Motor neuron (in vitro differentiated cells): Measurements from ENCODE around the gene EPO. TPM values are rescaled to one million over a fixed set of nuclear protein-coding genes. Genes with fewer than 3 reads are reported as not detected.
A peak's percentile ranks its signal among the peaks of the same experiment; 100 is the strongest.
"Not testable (repeated sequence)": the region's sequence is repeated elsewhere in the genome, so short reads cannot be mapped to it uniquely, and the experiment has no call there.

ENCODE experiments used
- ATAC-seq, 8 experiments: fragments of 200-7000 bp; cut with Tn5 transposase; replicated peaks in 6 of 8; 2 replicates each; pipeline ENCODE4 v1.8.0; 2021; ENCODE audit warnings: mild to moderate bottlenecking in 8 of 8, moderate library complexity in 8 of 8
- H3K27ac ChIP-seq, 2 donors: fragments of 250-450 bp; sonication (Bioruptor Pico); 2 replicates each; pipeline ENCODE4 v1.9.0; 2021; ENCODE audit warnings: antibody characterized with exemption in 2 of 2, mild to moderate bottlenecking in 2 of 2, moderate library complexity in 1 of 2
- H3K4me1 ChIP-seq, 2 donors: fragments of 250-450 bp; sonication (Bioruptor Pico); replicated peaks in 1 of 2; 2 replicates each; pipeline ENCODE4 v1.6.1; 2021; ENCODE audit warnings: antibody characterized with exemption in 2 of 2, mild to moderate bottlenecking in 2 of 2, moderate library complexity in 1 of 2
- H3K4me3 ChIP-seq, 5 donors: fragments of 250-450 bp; sonication (Bioruptor Pico); 2 replicates each; pipeline ENCODE4 v1.9.0; 2021; ENCODE audit warnings: antibody characterized with exemption in 5 of 5, mild to moderate bottlenecking in 5 of 5, moderate library complexity in 4 of 5
- WGBS, 10 experiments: fragments of 450-650 bp; shearing (Covaris generic); methylation state at CpG; one replicate each; pipeline ENCODE4 v1.0.0; 2022; 5-methylcytosine and 5-hydroxymethylcytosine counted together
- in situ Hi-C, 9 experiments: fragments of 400-800 bp; cut with MboI; loops; one replicate each; pipeline ENCODE4 v1.15.0; 2021; ENCODE audit warnings: low sequenced_read_pairs in 9 of 9, low pct_unique_long_range_greater_than_20kb in 2 of 9; ENCODE audit not compliant: unreplicated experiment in 9 of 9
- total RNA-seq, 8 experiments: library from RNA; unstranded; fragments of 300-600 nt; gene quantifications; 2 replicates each; pipeline versions ENCODE4 v1.2.3 to v1.2.4, GENCODE V29; 2022

The EPO gene
- total RNA-seq, 8 experiments from 2014 or later, result 0.11 TPM; not detected in 7

GRCh38 chr7:100720671-100721504 lies 620 bp downstream of the EPO start:
- H3K27ac ChIP-seq, result no peak overlapping the region
- peak; percentile 9 to 67 (median 60) for ATAC-seq
- in situ Hi-C loops, result loop anchor here in 5 of 9 experiments (25.0 kb wide), 2 partner anchors 116 to 141 kb away; partner anchors contain the start of genes SLC12A9 (in 4 of the 5), TRIP6 (in 4 of the 5) and EPHB4 (in 1 of the 5)
- H3K4me3 ChIP-seq, result peak overlapping the region in 1 of 5 donors; percentile 19
- H3K4me1 ChIP-seq, result peaks cover 0 to 5% of the 10 kb centered on the region in 2 donors
- WGBS, 10 experiments, result 0 to 63% (median 10%) methylated on average over 1 to 7 of the region's 56 CpGs; no CpG with 5 or more reads in 6 of the 10 experiments

GRCh38 chr7:100721505-100721812 lies 1.2 kb downstream of the EPO start:
- 60 to 100% (median 80%) methylated on average over 1 to 7 of the region's 8 CpGs; no CpG with 5 or more reads in 6 of the 10 experiments for WGBS, 10 experiments
- Histone ChIP-seq H3K27ac (no peak overlapping the region), H3K4me1 (peaks cover 0 to 5% of the 10 kb centered on the region in 2 donors), H3K4me3 (no peak overlapping the region)
- in situ Hi-C loops, result loop anchor here in 5 of 9 experiments (25.0 kb wide), 2 partner anchors 116 to 141 kb away; partner anchors contain the start of genes SLC12A9 (in 4 of the 5), TRIP6 (in 4 of the 5) and EPHB4 (in 1 of the 5)
- no peak for ATAC-seq

GRCh38 chr7:100722480-100723212 lies 2.4 kb downstream of the EPO start:
- no peak overlapping the region for H3K4me3 ChIP-seq
- in situ Hi-C loops, result loop anchor here in 5 of 9 experiments (25.0 kb wide), 2 partner anchors 115 to 140 kb away; partner anchors contain the start of genes SLC12A9 (in 4 of the 5), TRIP6 (in 4 of the 5) and EPHB4 (in 1 of the 5)
- peaks cover 0 to 5% of the 10 kb centered on the region in 2 donors for H3K4me1 ChIP-seq
- ATAC-seq, result no peak
- H3K27ac ChIP-seq, result no peak overlapping the region
- WGBS, 10 experiments, result 40 to 90% (median 83%) methylated on average over 1 to 4 of the region's 17 CpGs; no CpG with 5 or more reads in 5 of the 10 experiments

DNA sequence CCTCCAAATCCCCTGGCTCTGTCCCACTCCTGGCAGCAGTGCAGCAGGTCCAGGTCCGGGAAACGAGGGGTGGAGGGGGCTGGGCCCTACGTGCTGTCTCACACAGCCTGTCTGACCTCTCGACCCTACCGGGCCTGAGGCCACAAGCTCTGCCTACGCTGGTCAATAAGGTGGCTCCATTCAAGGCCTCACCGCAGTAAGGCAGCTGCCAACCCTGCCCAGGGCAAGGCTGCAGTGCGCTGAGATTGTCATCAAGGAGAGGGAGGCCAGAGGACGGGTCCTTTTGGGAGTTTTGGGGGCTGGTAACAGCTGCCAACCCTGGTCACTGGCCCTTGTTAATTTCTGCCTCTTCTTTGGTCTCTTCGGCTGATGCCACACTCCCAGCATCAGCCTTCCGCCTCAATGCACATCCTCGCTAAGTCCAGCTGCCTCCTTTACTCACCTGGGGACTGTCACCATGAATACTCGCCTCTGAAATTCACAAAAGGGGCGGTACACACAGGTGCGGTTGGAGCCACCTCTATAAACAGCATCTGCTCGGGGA lies 3.5 kb downstream of the EPO start:
- ATAC-seq, result no peak
- Histone ChIP-seq H3K4me1 (peaks cover 0 to 5% of the 10 kb centered on the region in 2 donors), H3K4me3 (no peak overlapping the region), H3K27ac (no peak overlapping the region)
- in situ Hi-C loops, result loop anchor here in 5 of 9 experiments (25.0 kb wide), 2 partner anchors 113 to 138 kb away; partner anchors contain the start of genes SLC12A9 (in 4 of the 5), TRIP6 (in 4 of the 5) and EPHB4 (in 1 of the 5)
- WGBS, 10 experiments, result 42 to 80% (median 58%) methylated on average over 1 to 7 of the region's 16 CpGs; no CpG with 5 or more reads in 4 of the 10 experiments

GRCh38 chr7:100724364-100724763 lies 4.1 kb downstream of the EPO start:
- in situ Hi-C loops, result loop anchor here in 5 of 9 experiments (25.0 kb wide), 2 partner anchors 113 to 138 kb away; partner anchors contain the start of genes SLC12A9 (in 4 of the 5), TRIP6 (in 4 of the 5) and EPHB4 (in 1 of the 5)
- WGBS, 10 experiments, result 57 to 92% (median 82%) methylated on average over 1 to 2 of the region's 2 CpGs; no CpG with 5 or more reads in 4 of the 10 experiments
- not testable (repeated sequence) for H3K4me1 ChIP-seq

GRCh38 chr7:100726996-100727761 lies 6.9 kb downstream of the EPO start:
- Histone ChIP-seq H3K4me1 (no peaks in the 10 kb centered on the region), H3K4me3 (no peak overlapping the region), H3K27ac (no peak overlapping the region)
- WGBS, 10 experiments, result 0 to 88% (median 68%) methylated on average over 1 to 9 of the region's 12 CpGs; no CpG with 5 or more reads in 2 of the 10 experiments
- ATAC-seq, result peak in 3 of 8 experiments; percentile 42 to 71 (median 68)
- in situ Hi-C loops, result no loop called here

More at GRCh38 chr7:100724364-100724763, 4.1 kb downstream of the EPO start:
- not testable (repeated sequence) for ATAC-seq, H3K27ac ChIP-seq, H3K4me3 ChIP-seq

GRCh38 chr7:100728196-100728595 lies 7.9 kb downstream of the EPO start:
- in situ Hi-C loops, result no loop called here
- no peak for ATAC-seq
- 29 to 90% (median 64%) methylated on average over 2 to 5 of the region's 8 CpGs; no CpG with 5 or more reads in 3 of the 10 experiments for WGBS, 10 experiments
- H3K4me1 ChIP-seq, result no peaks in the 10 kb centered on the region
- no peak overlapping the region for H3K4me3 ChIP-seq
- H3K27ac ChIP-seq, result no peak overlapping the region

- no peak for ATAC-seq
- no CpG with 5 or more reads among the region's 3 CpGs for WGBS, 10 experiments
- no peaks in the 10 kb centered on the region for H3K4me1 ChIP-seq
- H3K27ac ChIP-seq, result no peak overlapping the region
- in situ Hi-C loops, result no loop called here
- no peak overlapping the region for H3K4me3 ChIP-seq
Observed at GRCh38 chr7:100730136-100730800, 10.0 kb downstream of the EPO start.

GRCh38 chr7:100731937-100732636 lies 11.8 kb downstream of the EPO start:
- in situ Hi-C loops, result no loop called here
- Histone ChIP-seq H3K4me3 (no peak overlapping the region), H3K27ac (no peak overlapping the region), H3K4me1 (no peaks in the 10 kb centered on the region)
- no peak for ATAC-seq
- WGBS, 10 experiments, result 0 to 100% (median 74%) methylated on average over 1 to 6 of the region's 11 CpGs; no CpG with 5 or more reads in 4 of the 10 experiments

GRCh38 chr7:100735730-100736129 lies 15.5 kb downstream of the EPO start:
- WGBS, 10 experiments, result 40 to 80% (median 77%) methylated on average over 1 to 3 of the region's 7 CpGs; no CpG with 5 or more reads in 7 of the 10 experiments
- no peaks in the 10 kb centered on the region for H3K4me1 ChIP-seq
- in situ Hi-C loops, result no loop called here
- H3K4me3 ChIP-seq, result no peak overlapping the region
- no peak overlapping the region for H3K27ac ChIP-seq
- ATAC-seq, result no peak

- ATAC-seq, result no peak
- Histone ChIP-seq H3K4me1 (no peaks in the 10 kb centered on the region), H3K27ac (no peak overlapping the region), H3K4me3 (no peak overlapping the region)
- in situ Hi-C loops, result no loop called here
- WGBS, 10 experiments, result 71% methylated on average over 5 of the region's 13 CpGs; no CpG with 5 or more reads in 9 of the 10 experiments
Observed at GRCh38 chr7:100736671-100737070, 16.4 kb downstream of the EPO start.
